CMK (cell line): Measurements from ENCODE around the gene SMARCAD1.
"Not testable (repeated sequence)": the region's sequence is repeated elsewhere in the genome, so short reads cannot be mapped to it uniquely, and the experiment has no call there.

Experiments
- DNase-seq: peaks from one replicate; pipeline ENCODE4 v3.0.0-alpha.2; 2010; ENCODE audit warnings: low read depth

SMARCAD1 gene

GRCh38 chr4:94298725-94299252 lies 91.1 kb downstream of the SMARCAD1 start:
- DNase-seq, result no peak

GRCh38 chr4:94302191-94302590 lies 94.5 kb downstream of the SMARCAD1 start:
- no peak for DNase-seq

- DNase-seq, result no peak
Measured at GRCh38 chr4:94304365-94304971, 96.8 kb downstream of the SMARCAD1 start.

GRCh38 chr4:94305466-94306225 lies 98.0 kb downstream of the SMARCAD1 start:
- DNase-seq, result no peak

GRCh38 chr4:94306713-94307112 lies 99.0 kb downstream of the SMARCAD1 start:
- DNase-seq, result no peak

GRCh38 chr4:94307231-94307871 lies 99.7 kb downstream of the SMARCAD1 start:
- no peak for DNase-seq

- not testable (repeated sequence) for DNase-seq
Measured at GRCh38 chr4:94319927-94320326, 112.3 kb downstream of the SMARCAD1 start.

GRCh38 chr4:94325835-94326234 lies 118.2 kb downstream of the SMARCAD1 start:
- no peak for DNase-seq

GRCh38 chr4:94329933-94330332 lies 122.3 kb downstream of the SMARCAD1 start:
- DNase-seq, result no peak

GRCh38 chr4:94332983-94333590 lies 125.4 kb downstream of the SMARCAD1 start:
- DNase-seq, result no peak

GRCh38 chr4:94333866-94334265 lies 126.2 kb downstream of the SMARCAD1 start:
- DNase-seq, result no peak

GRCh38 chr4:94334476-94334875 lies 126.8 kb downstream of the SMARCAD1 start:
- DNase-seq, result no peak

GRCh38 chr4:94334962-94335361 lies 127.3 kb downstream of the SMARCAD1 start:
- DNase-seq, result no peak

- no peak for DNase-seq
Measured at GRCh38 chr4:94336303-94336702, 128.6 kb downstream of the SMARCAD1 start.

GRCh38 chr4:94336791-94337190 lies 129.1 kb downstream of the SMARCAD1 start:
- not testable (repeated sequence) for DNase-seq

- DNase-seq, result no peak
Measured at GRCh38 chr4:94338681-94339351, 131.2 kb downstream of the SMARCAD1 start.

- DNase-seq, result peak; percentile 74
Measured at GRCh38 chr4:94339779-94340178, 132.1 kb downstream of the SMARCAD1 start.
